Mesenchymal stem cell (in vitro differentiated cells and primary cell): ENCODE data around the gene LGSN. TPM values are rescaled to one million over a fixed set of nuclear protein-coding genes. Genes with fewer than 3 reads are reported as not detected.
"Not testable (repeated sequence)": the region's sequence is repeated elsewhere in the genome, so short reads cannot be mapped to it uniquely, and the experiment has no call there.

Experiments used
- DNase-seq: peaks from one replicate; pipeline ENCODE4 v3.0.0-alpha.2; 2013
- H2AFZ ChIP-seq: one replicate; pipeline ENCODE4 v1.6.1; 2013; ENCODE audit warnings: low read depth, mild to moderate bottlenecking, control low read depth, inconsistent platforms, low read length, moderate library complexity
- H2AK5ac ChIP-seq: 2 replicates; pipeline ENCODE4 v1.6.1; 2013; ENCODE audit warnings: low read length, moderate library complexity, mild to moderate bottlenecking, inconsistent platforms; ENCODE audit not compliant: severe bottlenecking
- H2BK120ac ChIP-seq: one replicate; pipeline ENCODE4 v1.6.1; 2013; ENCODE audit warnings: low read depth, mild to moderate bottlenecking, inconsistent platforms, low read length, moderate library complexity
- H2BK12ac ChIP-seq, 2 experiments: one replicate each; pipeline ENCODE4 v1.6.1; 2013; ENCODE audit warnings: inconsistent platforms in 2 of 2, low read length in 2 of 2, mild to moderate bottlenecking in 2 of 2, moderate library complexity in 2 of 2, control low read depth in 1 of 2
- H2BK15ac ChIP-seq: one replicate; pipeline ENCODE4 v1.6.1; 2013; ENCODE audit warnings: mild to moderate bottlenecking, low read depth, inconsistent platforms; ENCODE audit not compliant: poor library complexity, severe bottlenecking
- H2BK5ac ChIP-seq: 2 replicates; pipeline ENCODE4 v1.6.1; 2013; ENCODE audit warnings: low read depth, mild to moderate bottlenecking, low read length, control low read depth, inconsistent platforms; ENCODE audit not compliant: poor library complexity, severe bottlenecking
- H3K14ac ChIP-seq, 2 experiments: one replicate each; pipeline ENCODE4 v1.6.1; 2013; ENCODE audit warnings: inconsistent platforms in 2 of 2, low read length in 2 of 2, control low read depth in 1 of 2, mild to moderate bottlenecking in 1 of 2, moderate library complexity in 1 of 2
- H3K18ac ChIP-seq, 2 experiments: one replicate each; pipeline ENCODE4 v1.6.1; 2013; ENCODE audit warnings: inconsistent platforms in 2 of 2, low read length in 2 of 2, control low read depth in 1 of 2, low read depth in 1 of 2, mild to moderate bottlenecking in 1 of 2
- H3K23ac ChIP-seq, 2 experiments: one replicate each; pipeline ENCODE4 v1.6.1; 2013; ENCODE audit warnings: inconsistent platforms in 2 of 2, low read length in 2 of 2, mild to moderate bottlenecking in 2 of 2, moderate library complexity in 2 of 2, control low read depth in 1 of 2
- H3K27ac ChIP-seq: 2 replicates; pipeline ENCODE4 v1.5.1; 2013; ENCODE audit warnings: mild to moderate bottlenecking, moderate library complexity, low read length, control low read depth, inconsistent platforms; ENCODE audit not compliant: poor library complexity, severe bottlenecking
- H3K27me3 ChIP-seq, 2 experiments: 2 replicates each; pipeline versions ENCODE4 v1.6.1 to v1.7.0; 2013; ENCODE audit warnings: low read length in 2 of 2, mild to moderate bottlenecking in 2 of 2, moderate library complexity in 2 of 2, control low read depth in 1 of 2, inconsistent platforms in 1 of 2; ENCODE audit not compliant: control insufficient read depth in 1 of 2, insufficient read depth in 1 of 2
- H3K36me3 ChIP-seq, 2 experiments: 2 replicates each; pipeline versions ENCODE4 v1.6.1 to v1.7.0; 2013; ENCODE audit warnings: low read length in 2 of 2, control low read depth in 1 of 2, inconsistent platforms in 1 of 2, low read depth in 1 of 2, mild to moderate bottlenecking in 1 of 2; ENCODE audit not compliant: insufficient read depth in 2 of 2, control insufficient read depth in 1 of 2
- H3K4ac ChIP-seq, 2 experiments: one replicate each; pipeline ENCODE4 v1.6.1; 2013; ENCODE audit warnings: inconsistent platforms in 2 of 2, low read length in 2 of 2, mild to moderate bottlenecking in 2 of 2, moderate library complexity in 2 of 2, control low read depth in 1 of 2, low read depth in 1 of 2
- H3K4me1 ChIP-seq: 2 replicates; pipeline ENCODE4 v1.6.1; 2013; ENCODE audit warnings: low read depth, low read length, control low read depth; ENCODE audit not compliant: control insufficient read depth, insufficient read depth
- H3K4me2 ChIP-seq: 2 replicates; pipeline ENCODE4 v1.6.1; 2013; ENCODE audit warnings: low read length, mild to moderate bottlenecking, inconsistent platforms; ENCODE audit not compliant: poor library complexity, severe bottlenecking
- H3K4me3 ChIP-seq, 2 experiments: 2 replicates each; pipeline versions ENCODE4 v1.5.1 to v1.7.0; 2013; ENCODE audit warnings: low read length in 2 of 2, mild to moderate bottlenecking in 2 of 2, control low read depth in 1 of 2, low read depth in 1 of 2; ENCODE audit not compliant: insufficient read depth in 1 of 2
- H3K79me1 ChIP-seq: replicated peaks from 2 replicates; pipeline ENCODE4 v1.6.1; 2013; ENCODE audit warnings: mild to moderate bottlenecking, control low read depth, low read length, inconsistent platforms; ENCODE audit not compliant: poor library complexity, severe bottlenecking
- H3K9ac ChIP-seq: 2 replicates; pipeline ENCODE4 v1.7.0; 2013; ENCODE audit warnings: mild to moderate bottlenecking, low read length, moderate library complexity
- H3K9me3 ChIP-seq: 2 replicates; pipeline ENCODE4 v1.7.0; 2013; ENCODE audit warnings: mild to moderate bottlenecking, low read length; ENCODE audit not compliant: control insufficient read depth
- H4K8ac ChIP-seq: one replicate; pipeline ENCODE4 v1.6.1; 2013; ENCODE audit warnings: inconsistent platforms, mild to moderate bottlenecking, low read length, moderate library complexity
- H4K91ac ChIP-seq: one replicate; pipeline ENCODE4 v1.6.1; 2013; ENCODE audit warnings: mild to moderate bottlenecking, low read length, inconsistent platforms
- WGBS: methylation state at CpG from one replicate; pipeline ENCODE4 v1.1.7; 2013; ENCODE audit warnings: mixed read lengths; 5-methylcytosine and 5-hydroxymethylcytosine counted together
- small RNA-seq: library from polyadenylated mRNA; stranded (forward); fragments of <200 nt; extraction: miRNeasy Mini kit (QIAGEN cat#:217004); gene quantifications from one replicate; pipeline ENCODE3, GENCODE V24; 2013; ENCODE audit warnings: low read depth

Gene LGSN

DNA sequence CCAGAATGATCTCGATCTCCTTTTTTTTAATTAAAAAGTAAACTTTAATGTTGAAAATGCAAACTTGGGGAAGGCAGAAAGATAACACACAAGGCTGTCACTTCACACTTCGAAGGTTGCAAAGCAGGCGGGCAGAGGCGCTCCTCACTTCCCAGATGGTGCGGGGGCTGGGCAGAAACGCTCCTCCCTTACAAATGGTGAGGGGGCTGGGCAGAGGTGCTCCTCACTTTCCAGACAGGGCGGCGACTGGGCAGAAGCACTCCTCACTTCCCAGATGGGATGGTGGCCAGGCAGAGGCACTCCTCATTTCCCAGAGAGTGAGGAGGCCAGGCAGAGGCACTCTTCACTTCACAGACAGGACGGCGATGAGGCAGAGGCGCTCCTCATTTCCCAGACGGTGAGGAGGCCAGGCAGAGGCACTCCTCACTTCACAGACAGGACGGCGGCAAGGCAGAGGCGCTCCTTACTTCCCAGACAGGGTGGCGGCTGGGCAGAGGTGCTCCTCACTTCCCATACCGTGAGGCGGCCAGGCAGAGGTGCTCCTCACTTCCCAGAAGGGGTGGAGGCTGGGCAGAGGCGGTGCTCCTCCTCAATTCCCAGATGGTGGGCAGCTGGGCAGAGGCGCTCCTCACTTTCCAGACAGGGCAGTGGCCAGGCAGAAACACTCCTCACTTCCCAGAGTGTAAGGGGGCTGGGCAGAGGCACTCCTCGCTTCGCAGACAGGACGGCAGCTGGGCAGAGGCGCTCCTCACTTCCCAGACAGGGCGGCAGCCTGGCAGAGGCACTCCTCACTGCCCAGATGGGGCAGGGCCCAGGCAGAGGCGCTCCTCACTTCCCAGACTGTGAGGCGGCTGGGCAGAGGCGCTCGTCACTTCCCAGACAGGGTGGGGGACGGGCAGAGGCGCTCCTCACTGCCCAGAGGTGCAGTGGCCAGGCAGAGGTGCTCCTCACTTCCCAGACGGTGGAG is 91.6 kb downstream of the LGSN start:
- H3K4me1 ChIP-seq, H3K18ac ChIP-seq, H3K27ac ChIP-seq, H2BK12ac ChIP-seq, H3K4me2 ChIP-seq, H3K79me1 ChIP-seq, H3K9me3 ChIP-seq, H3K4me3 ChIP-seq, H3K27me3 ChIP-seq, H3K9ac ChIP-seq, H4K91ac ChIP-seq, H4K8ac ChIP-seq, H2BK15ac ChIP-seq, H3K23ac ChIP-seq, H2AFZ ChIP-seq, DNase-seq, H3K4ac ChIP-seq, H2AK5ac ChIP-seq, H2BK120ac ChIP-seq, H3K14ac ChIP-seq, H2BK5ac ChIP-seq, H3K36me3 ChIP-seq: not testable (repeated sequence)
- WGBS = 90% methylated on average over 30 of the region's 32 CpGs

DNA sequence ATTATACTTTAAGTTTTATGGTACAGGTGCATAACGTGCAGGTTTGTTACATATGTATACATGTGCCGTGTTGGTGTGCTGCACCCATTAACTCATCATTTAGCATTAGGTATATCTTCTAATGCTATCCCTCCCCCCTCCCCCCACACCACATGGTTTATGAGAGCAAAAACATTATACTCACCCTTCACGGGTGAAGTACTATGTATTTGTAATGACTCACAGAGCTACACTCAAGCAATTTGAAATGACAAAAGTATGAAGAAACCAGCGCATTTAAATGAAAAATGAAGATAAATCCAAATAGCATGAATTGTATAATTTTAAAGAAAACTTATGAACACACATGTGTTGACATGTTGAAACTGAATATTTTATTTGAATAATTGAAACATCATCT is 93.8 kb downstream of the LGSN start:
- H3K18ac ChIP-seq, H2BK120ac ChIP-seq, H2BK15ac ChIP-seq, H2BK5ac ChIP-seq, H2BK12ac ChIP-seq, DNase-seq, H4K91ac ChIP-seq, H3K14ac ChIP-seq, H3K36me3 ChIP-seq, H3K23ac ChIP-seq, H2AK5ac ChIP-seq, H3K4me3 ChIP-seq, H3K79me1 ChIP-seq, H3K4me1 ChIP-seq, H4K8ac ChIP-seq, H3K9me3 ChIP-seq, H3K4me2 ChIP-seq, H3K9ac ChIP-seq, H3K27ac ChIP-seq, H2AFZ ChIP-seq, H3K27me3 ChIP-seq, H3K4ac ChIP-seq: not testable (repeated sequence)
- 40% methylated on average over 1 of the region's 4 CpGs for WGBS

Small RNA genes lying within 50 kb of the gene (small RNA-seq; reads per million reads assigned to genes)
- gene SPTLC1P3 = not detected
